Sigmoid colon (tissue), 3 donors: ENCODE data around the gene KRT80.

ENCODE experiments used
- POLR2A ChIP-seq, 2 donors: fragments of 450-650 bp; IDR thresholded peaks; one replicate each; pipeline ENCODE4 v1.6.1; 2016; ENCODE audit warnings: antibody characterized with exemption in 2 of 2, mild to moderate bottlenecking in 2 of 2, moderate library complexity in 2 of 2
- TF ChIP-seq, protein P1 (sequence below), 4 experiments: fragments of 450-650 bp in 3 of 4; fragments of 200-600 bp in 1 of 4; IDR thresholded peaks; one replicate each; pipeline ENCODE4 v1.5.1; 2016 to 2019; ENCODE audit warnings: antibody characterized with exemption in 4 of 4, mild to moderate bottlenecking in 3 of 4, moderate library complexity in 2 of 4

- TF ChIP-seq, protein P1, sequence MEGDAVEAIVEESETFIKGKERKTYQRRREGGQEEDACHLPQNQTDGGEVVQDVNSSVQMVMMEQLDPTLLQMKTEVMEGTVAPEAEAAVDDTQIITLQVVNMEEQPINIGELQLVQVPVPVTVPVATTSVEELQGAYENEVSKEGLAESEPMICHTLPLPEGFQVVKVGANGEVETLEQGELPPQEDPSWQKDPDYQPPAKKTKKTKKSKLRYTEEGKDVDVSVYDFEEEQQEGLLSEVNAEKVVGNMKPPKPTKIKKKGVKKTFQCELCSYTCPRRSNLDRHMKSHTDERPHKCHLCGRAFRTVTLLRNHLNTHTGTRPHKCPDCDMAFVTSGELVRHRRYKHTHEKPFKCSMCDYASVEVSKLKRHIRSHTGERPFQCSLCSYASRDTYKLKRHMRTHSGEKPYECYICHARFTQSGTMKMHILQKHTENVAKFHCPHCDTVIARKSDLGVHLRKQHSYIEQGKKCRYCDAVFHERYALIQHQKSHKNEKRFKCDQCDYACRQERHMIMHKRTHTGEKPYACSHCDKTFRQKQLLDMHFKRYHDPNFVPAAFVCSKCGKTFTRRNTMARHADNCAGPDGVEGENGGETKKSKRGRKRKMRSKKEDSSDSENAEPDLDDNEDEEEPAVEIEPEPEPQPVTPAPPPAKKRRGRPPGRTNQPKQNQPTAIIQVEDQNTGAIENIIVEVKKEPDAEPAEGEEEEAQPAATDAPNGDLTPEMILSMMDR (IDR thresholded peaks at IDR 0.05), result no peak
- TF ChIP-seq POLR2A (IDR thresholded peaks at IDR 0.05), result no peak
Measured at GRCh38 chr12:52148464-52149181, 43.2 kb downstream of the KRT80 start.
